Stimulated activated CD8-positive, alpha-beta memory T cell treated with anti-CD3 and anti-CD28 coated beads, Interleukin-12 subunit alpha, Interleukin-12 subunit beta, amount 100 ng/mL, for 4 hours (primary cell): Measurements from ENCODE around the gene PPP1R16B.
A peak's percentile ranks its signal among the peaks of the same experiment; 100 is the strongest.

Experiments used
- DNase-seq: peaks from one replicate; pipeline ENCODE4 v3.0.0-alpha.2; 2020; ENCODE audit warnings: low read depth

PPP1R16B gene

GRCh38 chr20:38896009-38896594 lies 90.6 kb downstream of the PPP1R16B start:
- DNase-seq, result no peak

GRCh38 chr20:38897267-38897666 lies 91.8 kb downstream of the PPP1R16B start:
- no peak for DNase-seq

- DNase-seq, result no peak
These were observed 95.1 kb downstream of the PPP1R16B start for GRCh38 chr20:38900606-38901005.

- no peak for DNase-seq
These were observed 97.1 kb downstream of the PPP1R16B start for GRCh38 chr20:38902601-38903000.

DNA sequence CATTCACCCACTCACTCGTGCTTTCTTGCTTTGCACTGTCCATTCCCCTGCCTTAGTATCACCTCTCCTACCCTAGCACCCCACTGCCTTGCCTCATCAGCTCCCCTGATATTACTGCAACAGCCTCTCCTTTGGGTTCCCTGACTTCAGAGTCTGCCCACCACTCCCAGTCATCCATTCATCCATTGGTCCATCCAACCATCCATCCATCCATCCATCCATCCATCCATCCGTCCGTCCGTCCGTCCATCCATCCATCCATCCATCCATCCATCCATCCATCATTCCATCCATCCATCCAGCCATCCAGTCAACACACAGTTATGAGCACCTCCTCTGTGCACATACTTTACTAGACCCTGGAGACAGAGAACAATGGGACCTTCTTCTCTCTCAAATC lies 97.8 kb downstream of the PPP1R16B start:
- no peak for DNase-seq

DNA sequence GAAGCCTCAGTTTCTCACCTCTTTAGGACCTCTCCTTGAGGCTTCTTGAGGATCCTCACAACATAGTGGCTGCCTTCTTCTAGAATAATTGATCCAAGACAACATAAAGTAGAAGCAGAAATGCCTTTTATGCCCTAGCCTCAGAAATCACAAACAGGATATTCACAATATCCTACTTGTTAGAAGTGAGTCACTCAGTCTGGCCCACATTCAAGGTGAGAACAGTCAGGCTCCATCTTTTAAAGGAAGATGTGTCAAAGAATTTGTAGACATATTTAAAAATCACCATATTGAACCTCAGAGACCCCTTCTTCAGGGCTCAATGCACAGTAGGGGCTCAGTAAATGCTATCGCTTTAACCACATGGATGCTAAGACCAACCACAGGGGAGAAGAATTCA lies 99.9 kb downstream of the PPP1R16B start:
- DNase-seq, result no peak

- no peak for DNase-seq
These were observed 102.6 kb downstream of the PPP1R16B start for GRCh38 chr20:38907918-38908677.

- no peak for DNase-seq
These were observed 109.9 kb downstream of the PPP1R16B start for GRCh38 chr20:38915355-38915754.

- no peak for DNase-seq
These were observed 112.2 kb downstream of the PPP1R16B start for GRCh38 chr20:38917657-38918056.

DNA sequence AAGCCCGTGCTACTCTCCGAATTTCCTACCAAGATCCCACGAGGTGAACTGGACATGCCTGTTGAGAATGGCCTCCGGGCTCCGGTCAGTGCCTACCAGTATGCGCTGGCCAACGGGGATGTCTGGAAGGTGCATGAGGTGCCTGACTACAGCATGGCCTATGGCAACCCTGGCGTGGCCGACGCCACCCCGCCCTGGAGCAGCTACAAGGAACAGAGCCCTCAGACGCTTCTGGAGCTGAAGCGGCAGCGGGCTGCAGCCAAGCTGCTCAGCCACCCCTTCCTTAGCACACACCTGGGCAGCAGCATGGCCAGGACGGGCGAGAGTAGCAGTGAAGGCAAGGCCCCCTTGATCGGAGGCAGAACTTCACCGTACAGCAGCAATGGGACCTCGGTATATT lies 112.7 kb downstream of the PPP1R16B start:
- DNase-seq, result no peak

DNA sequence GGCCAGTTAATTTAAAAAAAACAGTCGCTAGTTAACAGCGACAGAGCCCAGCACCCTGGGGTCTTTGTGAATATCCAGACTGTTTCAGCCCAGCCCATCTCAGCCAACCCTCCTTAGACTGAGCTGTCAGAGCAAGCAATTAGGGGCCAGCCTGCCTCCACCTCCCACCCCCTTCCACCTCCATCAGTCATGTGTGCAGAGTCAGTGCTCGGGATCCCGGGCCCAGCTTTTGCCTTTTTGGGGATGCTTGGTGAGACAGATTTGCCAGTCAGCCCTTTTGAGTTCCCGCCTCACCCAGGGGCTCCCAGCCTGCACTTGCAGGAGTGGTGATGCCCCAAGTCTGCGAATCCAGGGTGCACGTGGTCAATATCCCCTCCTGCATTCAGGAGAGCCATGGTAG lies 114.2 kb downstream of the PPP1R16B start:
- DNase-seq, result no peak

- DNase-seq, result no peak
These were observed 114.9 kb downstream of the PPP1R16B start for GRCh38 chr20:38920411-38920810.

GRCh38 chr20:38920851-38921250 lies 115.4 kb downstream of the PPP1R16B start:
- no peak for DNase-seq

- DNase-seq, result no peak
These were observed 119.2 kb downstream of the PPP1R16B start for GRCh38 chr20:38924718-38925117.

- DNase-seq, result peak; percentile 83
These were observed 120.8 kb downstream of the PPP1R16B start, which contains the start of gene FAM83D for GRCh38 chr20:38926142-38926933. Gene FAM83D, plus strand, starts transcription at chr20:38926417. Its CDS starts 26 bp downstream, at chr20:38926443.

DNA sequence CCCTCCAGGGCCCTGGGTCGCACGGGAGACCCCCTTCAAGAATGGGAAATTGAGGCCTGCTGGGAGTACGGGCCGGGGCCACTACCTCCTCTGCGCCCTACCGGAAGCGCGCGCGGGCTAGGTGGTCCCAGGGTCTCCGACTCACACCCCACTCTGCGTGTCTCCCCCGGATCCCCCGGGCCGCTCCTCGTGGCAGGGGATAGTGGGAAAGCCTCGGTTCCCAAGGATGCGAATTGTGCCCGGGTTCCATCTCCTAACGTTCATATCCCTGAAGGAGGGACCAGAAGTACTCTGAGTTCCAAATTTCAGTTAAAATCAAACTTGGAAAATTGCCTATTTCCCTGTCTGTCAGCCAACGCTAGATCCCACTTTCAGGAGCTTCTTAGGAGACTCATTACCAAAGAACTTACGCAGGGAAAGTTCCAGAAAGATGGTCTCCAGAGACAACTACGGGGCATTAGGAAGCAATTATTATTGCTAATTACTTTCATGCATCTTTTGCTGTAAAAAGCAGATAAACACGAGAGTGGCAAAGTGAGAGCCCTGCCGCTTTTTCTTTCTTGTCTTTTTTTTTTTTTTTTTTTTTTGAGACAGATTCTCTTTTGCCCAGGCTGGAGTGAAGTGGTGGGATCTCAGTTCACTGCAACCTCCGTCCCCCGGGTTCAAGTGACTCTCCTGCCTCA lies 121.6 kb downstream of the PPP1R16B start:
- no peak for DNase-seq

- no peak for DNase-seq
These were observed 122.5 kb downstream of the PPP1R16B start for GRCh38 chr20:38927902-38928578.

DNA sequence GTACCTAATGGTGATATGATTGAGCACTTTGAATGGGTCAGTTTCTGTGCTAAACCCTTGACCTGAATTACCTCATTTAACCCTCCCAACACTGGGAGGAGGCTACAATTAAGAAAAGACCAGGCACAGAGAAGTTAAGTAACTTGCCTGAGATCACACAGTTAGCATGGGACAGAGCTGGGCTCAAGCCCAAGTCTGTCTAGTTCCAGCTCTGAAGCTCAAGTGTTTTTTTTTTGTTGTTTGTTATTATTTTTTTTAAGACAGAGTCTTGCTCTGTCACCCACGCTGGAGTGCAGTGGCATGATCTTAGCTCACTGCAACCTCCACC lies 124.7 kb downstream of the PPP1R16B start:
- no peak for DNase-seq

DNA sequence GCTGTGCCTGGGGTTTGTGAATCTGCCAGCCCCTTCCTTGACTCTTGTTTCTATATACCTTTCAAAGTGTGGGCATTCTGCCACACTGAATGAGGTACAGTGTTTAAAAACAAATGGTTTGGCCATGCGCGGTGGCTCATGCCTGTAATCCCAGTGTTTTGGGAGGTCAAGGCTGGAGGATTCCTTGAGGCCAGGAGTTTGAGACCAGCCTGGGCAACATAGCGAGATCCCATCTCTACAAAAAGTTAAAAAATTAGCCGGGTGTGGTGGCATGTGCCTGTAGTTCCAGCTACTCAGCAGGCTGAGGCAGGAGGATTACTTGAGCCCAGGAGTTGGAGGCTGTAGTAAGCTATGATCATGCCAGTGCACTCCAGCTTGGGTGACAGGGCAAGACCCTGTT lies 126.5 kb downstream of the PPP1R16B start:
- DNase-seq, result no peak

GRCh38 chr20:38932457-38933120 lies 127.1 kb downstream of the PPP1R16B start:
- DNase-seq, result no peak

GRCh38 chr20:38934530-38934929 lies 129.0 kb downstream of the PPP1R16B start:
- DNase-seq, result no peak
